Neural progenitor cell (in vitro differentiated cells): Measurements from ENCODE around the gene METRN. TPM values are rescaled to one million over a fixed set of nuclear protein-coding genes. Genes with fewer than 3 reads are reported as not detected.

ENCODE experiments used
- DNase-seq: peaks from one replicate; pipeline ENCODE4 v3.0.0-alpha.2; 2016; ENCODE audit warnings: low spot score
- H2AFZ ChIP-seq: fragments of 200-600 bp; sonication (generic); replicated peaks from 2 replicates; pipeline ENCODE4 v1.6.1; 2016; ENCODE audit warnings: antibody characterized with exemption
- H3F3A ChIP-seq: fragments of 200-600 bp; sonication (generic); 2 replicates; pipeline ENCODE4 v1.6.1; 2016; ENCODE audit warnings: antibody characterized with exemption, low read depth
- H3K27ac ChIP-seq: fragments of 200-600 bp; sonication (generic); 2 replicates; pipeline ENCODE4 v1.5.1; 2016; ENCODE audit warnings: mild to moderate bottlenecking
- H3K27me3 ChIP-seq: fragments of 200-600 bp; sonication (generic); 2 replicates; pipeline ENCODE4 v1.6.1; 2016; ENCODE audit warnings: mild to moderate bottlenecking, moderate library complexity
- H3K36me3 ChIP-seq: fragments of 200-600 bp; sonication (generic); 2 replicates; pipeline ENCODE4 v1.5.1; 2016
- H3K4me1 ChIP-seq: fragments of 200-600 bp; sonication (generic); 2 replicates; pipeline ENCODE4 v1.6.1; 2016; ENCODE audit warnings: mixed run types
- H3K4me2 ChIP-seq: fragments of 200-600 bp; sonication (generic); 2 replicates; pipeline ENCODE4 v1.6.1; 2016
- H3K4me3 ChIP-seq: fragments of 200-600 bp; sonication (generic); 2 replicates; pipeline ENCODE4 v1.5.1; 2016
- H3K79me2 ChIP-seq: fragments of 200-600 bp; sonication (generic); 2 replicates; pipeline ENCODE4 v1.6.1; 2016; ENCODE audit warnings: low read depth
- H3K9ac ChIP-seq: fragments of 200-600 bp; sonication (generic); 2 replicates; pipeline ENCODE4 v1.6.1; 2016
- H3K9me3 ChIP-seq: fragments of 200-600 bp; sonication (generic); 2 replicates; pipeline ENCODE4 v1.5.1; 2016; ENCODE audit warnings: low read depth
- H4K20me1 ChIP-seq: fragments of 200-600 bp; sonication (generic); 2 replicates; pipeline ENCODE4 v1.6.1; 2016; ENCODE audit warnings: low read depth
- H3K27ac Mint-ChIP-seq: 3 replicates; pipeline ENCODE4 v1.8.0; 2021; ENCODE audit warnings: mixed read lengths
- H3K27me3 Mint-ChIP-seq: 2 replicates; pipeline ENCODE4 v1.8.0; 2022; ENCODE audit warnings: low read depth, mild to moderate bottlenecking, inconsistent platforms, moderate library complexity, mixed read lengths; ENCODE audit not compliant: insufficient read depth
- H3K36me3 Mint-ChIP-seq: 3 replicates; pipeline ENCODE4 v1.8.0; 2021; ENCODE audit warnings: mixed read lengths
- H3K4me1 Mint-ChIP-seq: 3 replicates; pipeline ENCODE4 v1.8.0; 2021; ENCODE audit warnings: mixed read lengths
- H3K4me3 Mint-ChIP-seq: 3 replicates; pipeline ENCODE4 v1.8.0; 2021; ENCODE audit warnings: mild to moderate bottlenecking, moderate library complexity, mixed read lengths
- H3K9me3 Mint-ChIP-seq: 3 replicates; pipeline ENCODE4 v1.8.0; 2020; ENCODE audit warnings: mixed read lengths
- EZH2 ChIP-seq: fragments of 200-600 bp; sonication (generic); IDR thresholded peaks from 2 replicates; pipeline ENCODE4 v1.6.1; 2017; ENCODE audit warnings: antibody characterized with exemption, mild to moderate bottlenecking, moderate library complexity
- EZH2phosphoT487 ChIP-seq: fragments of 200-600 bp; sonication (generic); IDR thresholded peaks from 2 replicates; pipeline ENCODE4 v1.6.1; 2017; ENCODE audit warnings: antibody characterized with exemption
- total RNA-seq: library from RNA; depleted of rRNA; stranded (reverse); fragments of >200 nt; gene quantifications from 2 replicates; pipeline ENCODE4 v1.2.3, GENCODE V29; 2015; ENCODE audit warnings: low replicate concordance
- TF ChIP-seq, protein P1 (sequence below): fragments of 200-600 bp; sonication (generic); IDR thresholded peaks from 2 replicates; pipeline ENCODE4 v1.5.1; 2017; ENCODE audit warnings: antibody characterized with exemption, mild to moderate bottlenecking

METRN gene
- total RNA-seq, 1 donor from 2014 or later, result 24.3 TPM

DNA sequence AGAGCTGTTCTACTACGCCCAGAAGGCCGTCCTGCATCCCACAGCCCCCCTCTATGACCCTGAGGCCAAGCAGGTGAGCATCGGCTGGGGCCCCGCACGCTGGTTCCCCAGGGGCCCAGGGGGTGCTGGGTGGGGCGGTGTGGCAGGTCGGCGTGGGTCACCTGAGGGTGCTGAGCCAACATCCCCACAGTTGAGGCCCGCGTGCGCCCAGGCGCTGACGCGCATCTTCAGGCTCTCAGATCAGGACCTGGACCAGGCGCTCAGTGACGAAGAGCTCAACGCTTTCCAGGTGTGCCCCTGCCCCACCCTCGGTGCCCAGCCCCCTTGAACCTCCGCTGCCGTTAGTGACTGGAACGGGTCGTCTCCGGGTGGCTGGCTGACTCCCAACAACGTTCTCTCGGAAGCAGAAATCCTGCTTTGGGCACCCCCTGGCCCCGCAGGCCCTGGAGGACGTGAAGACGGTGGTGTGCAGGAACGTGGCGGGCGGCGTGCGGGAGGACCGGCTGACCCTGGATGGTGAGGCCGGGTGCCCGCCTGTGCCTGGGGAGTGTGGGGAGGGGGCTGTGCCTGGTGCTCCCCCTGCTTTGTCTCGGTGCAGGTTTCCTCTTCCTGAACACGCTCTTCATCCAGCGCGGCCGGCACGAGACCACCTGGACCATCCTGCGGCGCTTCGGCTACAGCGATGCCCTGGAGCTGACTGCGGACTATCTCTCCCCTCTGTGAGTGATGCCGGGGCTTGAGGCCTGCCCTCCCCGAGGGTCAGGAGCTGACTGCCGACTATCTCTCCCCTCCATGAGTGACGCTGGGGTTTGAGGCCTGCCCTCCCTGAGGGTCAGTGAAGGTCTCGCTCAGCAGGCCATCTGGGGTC, 44.2 kb upstream of the METRN start:
- H3K36me3 Mint-ChIP-seq, result no peaks in the 10 kb centered on the region
- Histone ChIP-seq H3K9me3 (no peaks in the 10 kb centered on the region), H3F3A (peaks cover 23% of the 10 kb centered on the region), H3K27ac (no peak overlapping the region), H3K4me3 (no peak overlapping the region), H3K9ac (no peak overlapping the region), H3K4me1 (peaks cover 15% of the 10 kb centered on the region), H3K79me2 (peaks cover 15% of the 10 kb centered on the region), H2AFZ (no peak overlapping the region), H3K27me3 (peaks cover 9% of the 10 kb centered on the region), H3K4me2 (no peak overlapping the region), H3K36me3 (no peaks in the 10 kb centered on the region), H4K20me1 (peaks cover 39% of the 10 kb centered on the region)
- H3K9me3 Mint-ChIP-seq, result no peaks in the 10 kb centered on the region
- DNase-seq, result no peak
- TF ChIP-seq EZH2phosphoT487 (no peak), EZH2 (no peak)
- TF ChIP-seq, protein P1, sequence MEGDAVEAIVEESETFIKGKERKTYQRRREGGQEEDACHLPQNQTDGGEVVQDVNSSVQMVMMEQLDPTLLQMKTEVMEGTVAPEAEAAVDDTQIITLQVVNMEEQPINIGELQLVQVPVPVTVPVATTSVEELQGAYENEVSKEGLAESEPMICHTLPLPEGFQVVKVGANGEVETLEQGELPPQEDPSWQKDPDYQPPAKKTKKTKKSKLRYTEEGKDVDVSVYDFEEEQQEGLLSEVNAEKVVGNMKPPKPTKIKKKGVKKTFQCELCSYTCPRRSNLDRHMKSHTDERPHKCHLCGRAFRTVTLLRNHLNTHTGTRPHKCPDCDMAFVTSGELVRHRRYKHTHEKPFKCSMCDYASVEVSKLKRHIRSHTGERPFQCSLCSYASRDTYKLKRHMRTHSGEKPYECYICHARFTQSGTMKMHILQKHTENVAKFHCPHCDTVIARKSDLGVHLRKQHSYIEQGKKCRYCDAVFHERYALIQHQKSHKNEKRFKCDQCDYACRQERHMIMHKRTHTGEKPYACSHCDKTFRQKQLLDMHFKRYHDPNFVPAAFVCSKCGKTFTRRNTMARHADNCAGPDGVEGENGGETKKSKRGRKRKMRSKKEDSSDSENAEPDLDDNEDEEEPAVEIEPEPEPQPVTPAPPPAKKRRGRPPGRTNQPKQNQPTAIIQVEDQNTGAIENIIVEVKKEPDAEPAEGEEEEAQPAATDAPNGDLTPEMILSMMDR, result no peak
- peaks cover 3% of the 10 kb centered on the region for H3K4me1 Mint-ChIP-seq
- H3K4me3 Mint-ChIP-seq, result peak overlapping the region; percentile 60
- no peak overlapping the region for H3K27ac Mint-ChIP-seq
- H3K27me3 Mint-ChIP-seq, result peaks cover 5% of the 10 kb centered on the region

DNA sequence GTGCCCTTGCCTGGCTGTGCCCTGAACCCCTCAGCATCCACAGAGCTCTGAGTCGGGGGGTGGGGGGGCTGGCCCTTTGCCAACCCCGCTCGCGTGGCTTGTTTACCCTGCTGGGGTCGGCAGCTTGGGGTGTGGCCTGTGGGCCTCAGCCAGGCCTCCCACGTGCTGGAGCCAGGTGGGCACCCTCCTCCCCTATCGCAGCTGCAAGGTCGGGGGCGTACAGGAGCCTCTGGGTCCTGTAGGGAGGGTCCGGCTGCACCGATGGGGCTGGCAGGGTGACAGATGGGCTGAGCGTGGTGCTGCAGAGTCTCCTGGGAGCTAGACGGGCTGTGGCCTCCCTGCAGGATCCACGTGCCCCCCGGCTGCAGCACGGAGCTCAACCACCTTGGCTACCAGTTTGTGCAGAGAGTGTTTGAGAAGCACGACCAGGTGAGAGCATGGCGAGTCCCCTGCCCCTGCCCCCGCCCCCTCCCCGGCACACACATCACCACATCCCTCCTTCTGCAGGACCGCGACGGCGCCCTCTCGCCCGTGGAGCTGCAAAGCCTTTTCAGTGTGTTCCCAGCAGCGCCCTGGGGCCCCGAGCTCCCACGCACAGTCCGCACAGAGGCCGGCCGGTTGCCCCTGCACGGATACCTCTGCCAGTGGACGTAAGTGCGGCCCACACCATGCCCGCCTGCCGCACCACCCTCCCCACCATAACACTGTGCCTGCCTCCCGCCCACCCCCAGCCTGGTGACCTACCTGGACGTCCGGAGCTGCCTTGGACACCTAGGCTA, 43.4 kb upstream of the METRN start:
- H3K79me2 ChIP-seq, result peaks cover 15% of the 10 kb centered on the region
- peaks cover 3% of the 10 kb centered on the region for H3K4me1 Mint-ChIP-seq
- no peak for DNase-seq
- no peak overlapping the region for H3K27ac ChIP-seq
- H3K27ac Mint-ChIP-seq, result no peak overlapping the region
- H3K36me3 Mint-ChIP-seq, result no peaks in the 10 kb centered on the region
- no peak overlapping the region for H3K9ac ChIP-seq
- no peaks in the 10 kb centered on the region for H3K36me3 ChIP-seq
- H2AFZ ChIP-seq, result no peak overlapping the region
- no peak overlapping the region for H3K4me3 Mint-ChIP-seq
- no peaks in the 10 kb centered on the region for H3K9me3 ChIP-seq
- H3F3A ChIP-seq, result peaks cover 27% of the 10 kb centered on the region
- peaks cover 15% of the 10 kb centered on the region for H3K4me1 ChIP-seq
- H4K20me1 ChIP-seq, result peaks cover 39% of the 10 kb centered on the region
- TF ChIP-seq EZH2, result no peak
- no peak for TF ChIP-seq EZH2phosphoT487
- TF ChIP-seq, protein P1, result no peak
- H3K4me2 ChIP-seq, result no peak overlapping the region
- no peak overlapping the region for H3K4me3 ChIP-seq
- peaks cover 5% of the 10 kb centered on the region for H3K27me3 Mint-ChIP-seq
- H3K27me3 ChIP-seq, result peaks cover 17% of the 10 kb centered on the region
- H3K9me3 Mint-ChIP-seq, result no peaks in the 10 kb centered on the region

DNA sequence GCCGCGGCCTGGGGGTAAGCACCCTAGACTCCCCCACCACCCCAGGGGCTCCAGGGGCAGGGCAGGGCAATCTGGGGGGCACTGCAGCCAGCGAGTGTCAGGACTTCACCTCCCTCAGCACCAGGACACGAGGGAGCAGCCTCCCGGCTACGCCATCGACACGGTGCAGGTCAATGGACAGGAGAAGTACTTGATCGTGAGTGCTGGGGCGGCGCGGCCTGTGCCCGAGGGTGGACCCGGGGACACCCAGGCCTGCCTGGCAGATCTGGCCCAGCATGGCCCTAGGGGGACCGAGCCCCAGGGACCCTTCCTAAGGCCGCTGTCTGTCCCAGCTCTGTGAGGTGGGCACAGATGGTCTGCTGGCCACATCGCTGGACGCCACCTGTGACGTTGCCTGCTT, 42.5 kb upstream of the METRN start:
- Mint-ChIP-seq H3K4me1 (peaks cover 3% of the 10 kb centered on the region), H3K9me3 (no peaks in the 10 kb centered on the region), H3K4me3 (no peak overlapping the region), H3K36me3 (no peaks in the 10 kb centered on the region), H3K27me3 (peaks cover 5% of the 10 kb centered on the region), H3K27ac (no peak overlapping the region)
- TF ChIP-seq, protein P1, result no peak
- TF ChIP-seq EZH2 (no peak), EZH2phosphoT487 (no peak)
- Histone ChIP-seq H3K79me2 (peaks cover 15% of the 10 kb centered on the region), H3K4me1 (peaks cover 15% of the 10 kb centered on the region), H3K4me2 (no peak overlapping the region), H3K9me3 (no peaks in the 10 kb centered on the region), H4K20me1 (peaks cover 39% of the 10 kb centered on the region), H3K36me3 (no peaks in the 10 kb centered on the region), H2AFZ (no peak overlapping the region), H3K9ac (no peak overlapping the region), H3K4me3 (no peak overlapping the region), H3K27ac (no peak overlapping the region), H3K27me3 (peaks cover 17% of the 10 kb centered on the region), H3F3A (peaks cover 25% of the 10 kb centered on the region)
- DNase-seq, result no peak
